GM19043 (cell line): ENCODE data around the gene CLASP2.

Experiments used
- ATAC-seq: cut with Tn5 transposase; IDR thresholded peaks from one replicate; pipeline ENCODE4 v1.9.1; 2021; ENCODE audit warnings: low read depth; ENCODE audit not compliant: unreplicated experiment

The CLASP2 gene

GRCh38 chr3:33557279-33557678 is 160.8 kb downstream of the CLASP2 start:
- no peak for ATAC-seq

GRCh38 chr3:33547101-33547500 is 171.0 kb downstream of the CLASP2 start:
- ATAC-seq: no peak

- no peak for ATAC-seq
Measured at GRCh38 chr3:33544126-33544525, 173.9 kb downstream of the CLASP2 start.

GRCh38 chr3:33543601-33544000 is 174.5 kb downstream of the CLASP2 start:
- ATAC-seq: no peak

GRCh38 chr3:33541918-33542317 is 176.1 kb downstream of the CLASP2 start:
- no peak for ATAC-seq

GRCh38 chr3:33538678-33539339 is 179.2 kb downstream of the CLASP2 start:
- no peak for ATAC-seq

- ATAC-seq: no peak
Measured at GRCh38 chr3:33537133-33537532, 180.9 kb downstream of the CLASP2 start.

GRCh38 chr3:33526787-33527186 is 191.3 kb downstream of the CLASP2 start:
- no peak for ATAC-seq

- no peak for ATAC-seq
Measured at GRCh38 chr3:33525232-33525631, 192.8 kb downstream of the CLASP2 start.

GRCh38 chr3:33523093-33523667 is 194.9 kb downstream of the CLASP2 start:
- no peak for ATAC-seq

GRCh38 chr3:33521736-33522135 is 196.3 kb downstream of the CLASP2 start:
- ATAC-seq: no peak

- no peak for ATAC-seq
Measured at GRCh38 chr3:33513262-33513863, 204.7 kb downstream of the CLASP2 start.

GRCh38 chr3:33505027-33505426 is 213.0 kb downstream of the CLASP2 start:
- ATAC-seq: no peak

- no peak for ATAC-seq
Measured at GRCh38 chr3:33496449-33496848, 221.6 kb downstream of the CLASP2 start.

- ATAC-seq: no peak
Measured at GRCh38 chr3:33491721-33492120, 226.3 kb downstream of the CLASP2 start.

GRCh38 chr3:33490641-33491241 is 227.3 kb downstream of the CLASP2 start:
- no peak for ATAC-seq

- no peak for ATAC-seq
Measured at GRCh38 chr3:33488683-33489082, 229.4 kb downstream of the CLASP2 start.

GRCh38 chr3:33488246-33488645 is 229.8 kb downstream of the CLASP2 start:
- no peak for ATAC-seq

GRCh38 chr3:33482111-33482521 is 235.9 kb downstream of the CLASP2 start:
- ATAC-seq: no peak

- no peak for ATAC-seq
Measured at GRCh38 chr3:33474896-33475295, 243.2 kb downstream of the CLASP2 start.

- no peak for ATAC-seq
Measured at GRCh38 chr3:33473813-33474212, 244.2 kb downstream of the CLASP2 start.

- ATAC-seq: no peak
Measured at GRCh38 chr3:33467786-33468185, 250.3 kb downstream of the CLASP2 start.
